GM12874 (cell line): ENCODE results near the gene TNPO1.

ENCODE experiments used
- CTCF ChIP-seq: IDR thresholded peaks from 2 replicates; pipeline ENCODE4 v1.5.1; 2011; ENCODE audit warnings: low read depth, mild to moderate bottlenecking, control low read depth, low read length, moderate library complexity; ENCODE audit not compliant: insufficient read depth

The TNPO1 gene

GRCh38 chr5:72847439-72847838 is 31.0 kb downstream of the TNPO1 start:
- no peak for TF ChIP-seq CTCF

GRCh38 chr5:72847989-72848473 is 31.6 kb downstream of the TNPO1 start:
- no peak for TF ChIP-seq CTCF

DNA sequence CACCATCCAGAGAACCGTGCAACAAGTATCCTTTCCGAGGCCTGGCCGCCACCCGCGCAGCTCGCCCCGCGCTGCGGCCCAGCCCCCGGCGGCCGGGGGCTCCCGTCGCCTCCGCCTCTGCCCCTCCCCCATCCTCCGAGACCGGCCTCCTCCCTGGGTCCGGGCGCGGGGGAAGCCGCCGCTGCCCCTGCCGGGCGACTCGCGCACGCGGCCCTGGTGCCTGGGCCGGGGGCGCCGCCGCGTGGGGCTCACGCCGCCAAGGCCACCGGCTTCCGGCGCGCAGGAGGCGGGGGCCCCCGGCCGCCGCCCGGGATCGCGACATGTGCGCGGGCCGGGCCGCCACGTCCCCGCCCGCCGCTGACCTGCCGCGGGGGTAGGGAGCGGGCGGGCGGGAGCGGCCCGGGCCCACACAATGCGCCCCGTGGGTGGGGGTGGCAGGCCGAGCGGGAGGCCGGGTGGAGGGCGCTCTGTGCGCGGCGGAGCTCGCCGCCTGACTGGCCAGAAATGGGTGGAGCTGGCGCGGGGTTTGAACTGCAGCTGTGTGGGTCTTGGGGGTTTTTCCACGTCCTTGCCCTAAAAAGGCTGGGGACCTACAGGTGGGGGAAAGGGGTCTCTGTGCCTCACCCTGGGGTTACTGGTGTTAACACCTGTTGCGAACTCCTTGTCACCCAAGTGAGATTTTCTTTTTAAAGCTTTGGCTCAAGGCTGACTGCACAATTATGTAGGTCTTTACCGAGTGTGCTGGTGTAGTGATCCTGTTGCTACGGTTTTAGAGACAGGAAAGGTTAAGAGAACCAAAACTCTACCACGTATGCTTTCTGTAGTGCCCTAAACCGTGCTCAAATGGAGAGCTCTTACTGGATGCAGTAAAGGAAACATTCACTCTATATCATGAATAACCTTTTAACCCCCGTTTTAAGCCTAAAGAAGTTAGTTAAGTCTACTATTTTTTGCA is 32.3 kb downstream of the TNPO1 start:
- TF ChIP-seq CTCF, result no peak

DNA sequence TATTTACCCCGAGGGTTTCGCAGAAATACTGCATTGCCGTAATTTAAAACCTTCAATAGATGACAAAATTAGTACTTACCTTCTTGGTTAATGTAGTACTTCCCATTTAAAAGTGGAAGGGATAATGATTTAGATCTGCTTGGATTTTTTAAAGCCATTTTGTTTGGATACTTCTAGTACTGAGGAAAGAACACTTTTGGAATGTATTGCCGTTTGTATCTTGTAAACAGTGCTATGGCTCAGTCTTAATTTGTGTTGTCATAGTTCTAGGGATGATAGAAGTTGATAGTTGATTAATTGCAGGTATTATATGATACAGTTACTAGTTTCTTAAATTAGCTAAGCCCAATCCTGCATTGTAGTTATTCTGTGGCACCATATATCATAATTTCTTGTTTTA is 33.1 kb downstream of the TNPO1 start:
- no peak for TF ChIP-seq CTCF

DNA sequence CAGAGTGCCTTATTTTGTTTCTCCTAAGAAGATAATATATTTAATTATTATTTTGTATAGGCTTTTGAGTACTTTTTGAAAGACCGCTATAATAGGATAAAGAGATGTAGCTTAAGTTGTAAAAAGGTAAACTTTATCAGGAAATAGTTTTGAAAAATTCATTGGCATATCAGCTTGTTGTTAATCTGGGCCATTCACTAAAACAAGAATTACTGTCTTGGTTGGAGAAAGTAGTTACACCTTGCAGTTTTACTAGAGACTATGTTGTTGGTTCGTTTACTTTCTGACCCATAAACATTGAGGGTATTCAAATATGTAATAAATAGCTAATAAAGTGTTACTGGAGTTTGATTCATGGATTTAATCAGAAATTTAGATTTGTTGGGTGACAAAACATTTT is 33.7 kb downstream of the TNPO1 start:
- TF ChIP-seq CTCF, result no peak

- no peak for TF ChIP-seq CTCF
Measured at GRCh38 chr5:72852356-72852755, 35.9 kb downstream of the TNPO1 start.

GRCh38 chr5:72854419-72854818 is 38.0 kb downstream of the TNPO1 start:
- no peak for TF ChIP-seq CTCF
